ENCODE results near the gene TMEM164.

TMEM164 gene

GRCh38 chrX:110003167-110004156 is 548 bp downstream of the TMEM164 start:
- CTCF ChIA-PET: interaction anchor here (0.6 kb wide), 1 partner anchor 1587 kb away, joined by 3 read pairs; no protein-coding TSS in a partner anchor
- POLR2A ChIA-PET (ENCODE audit: low non-redundant PET): interaction anchor here (0.7 kb wide), 1 partner anchor 316 kb away, joined by 3 read pairs; no protein-coding TSS in a partner anchor
- H3K27ac ChIP-seq: peak overlapping the region; percentile 86
- TF ChIP-seq, protein P1, sequence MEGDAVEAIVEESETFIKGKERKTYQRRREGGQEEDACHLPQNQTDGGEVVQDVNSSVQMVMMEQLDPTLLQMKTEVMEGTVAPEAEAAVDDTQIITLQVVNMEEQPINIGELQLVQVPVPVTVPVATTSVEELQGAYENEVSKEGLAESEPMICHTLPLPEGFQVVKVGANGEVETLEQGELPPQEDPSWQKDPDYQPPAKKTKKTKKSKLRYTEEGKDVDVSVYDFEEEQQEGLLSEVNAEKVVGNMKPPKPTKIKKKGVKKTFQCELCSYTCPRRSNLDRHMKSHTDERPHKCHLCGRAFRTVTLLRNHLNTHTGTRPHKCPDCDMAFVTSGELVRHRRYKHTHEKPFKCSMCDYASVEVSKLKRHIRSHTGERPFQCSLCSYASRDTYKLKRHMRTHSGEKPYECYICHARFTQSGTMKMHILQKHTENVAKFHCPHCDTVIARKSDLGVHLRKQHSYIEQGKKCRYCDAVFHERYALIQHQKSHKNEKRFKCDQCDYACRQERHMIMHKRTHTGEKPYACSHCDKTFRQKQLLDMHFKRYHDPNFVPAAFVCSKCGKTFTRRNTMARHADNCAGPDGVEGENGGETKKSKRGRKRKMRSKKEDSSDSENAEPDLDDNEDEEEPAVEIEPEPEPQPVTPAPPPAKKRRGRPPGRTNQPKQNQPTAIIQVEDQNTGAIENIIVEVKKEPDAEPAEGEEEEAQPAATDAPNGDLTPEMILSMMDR (conservative IDR thresholded peaks at IDR 0.05; ENCODE audit: low read depth): no peak
- peak; percentile 9 for DNase-seq (ENCODE audit: low spot score)

DNA sequence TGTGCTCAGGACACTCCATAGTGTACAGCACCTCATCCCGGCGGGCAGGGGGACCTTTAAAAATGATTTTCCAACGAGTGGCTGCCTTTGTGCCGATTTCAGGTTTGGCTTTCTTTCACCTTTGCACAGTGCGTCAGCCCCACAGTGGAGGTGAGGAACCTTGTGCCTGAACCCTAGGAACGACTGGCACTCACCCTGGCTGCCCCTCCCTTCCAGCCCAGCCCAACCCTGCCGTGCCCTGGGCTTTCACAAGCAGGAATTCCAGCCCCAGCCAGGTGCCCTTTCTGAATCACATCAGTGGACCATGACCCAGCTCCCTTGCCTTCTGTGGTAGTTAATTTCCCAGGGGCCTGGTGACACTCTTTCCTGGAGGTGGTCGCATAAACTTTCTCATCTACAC is 1.3 kb downstream of the TMEM164 start:
- peak; percentile 43 for DNase-seq (ENCODE audit: low spot score)
- ChIA-PET POLR2A (ENCODE audit: low non-redundant PET) (no interaction called here), CTCF (no interaction called here)
- TF ChIP-seq, protein P1 (conservative IDR thresholded peaks at IDR 0.05; ENCODE audit: low read depth): no peak
- peak overlapping the region; percentile 86 for H3K27ac ChIP-seq

GRCh38 chrX:110004731-110005369 is 1.9 kb downstream of the TMEM164 start:
- DNase-seq (ENCODE audit: low spot score): no peak
- peak overlapping the region; percentile 86 for H3K27ac ChIP-seq
- CTCF ChIA-PET: no interaction called here
- TF ChIP-seq, protein P1 (conservative IDR thresholded peaks at IDR 0.05; ENCODE audit: low read depth): no peak
- POLR2A ChIA-PET (ENCODE audit: low non-redundant PET): no interaction called here

DNA sequence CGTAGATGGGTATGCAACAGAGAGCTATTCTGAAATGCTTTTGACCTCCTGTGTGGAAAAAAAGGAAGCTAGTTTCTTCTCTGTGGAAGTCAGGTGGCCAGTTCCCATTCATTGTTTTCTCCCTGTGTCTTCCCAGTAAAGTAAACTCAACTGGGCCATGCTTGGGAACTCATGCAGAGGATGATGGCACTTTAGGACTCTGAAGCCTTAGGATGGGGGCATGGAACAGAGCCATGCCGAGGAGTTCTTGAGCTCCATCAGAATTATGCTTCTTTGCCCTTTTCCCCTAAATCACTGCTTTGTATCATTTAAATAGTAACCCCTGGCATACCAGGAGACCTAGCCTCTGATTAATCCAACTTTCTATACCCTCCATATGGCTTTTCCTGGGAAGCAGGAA is 3.2 kb downstream of the TMEM164 start:
- TF ChIP-seq, protein P1 (conservative IDR thresholded peaks at IDR 0.05; ENCODE audit: low read depth): no peak
- no peak for DNase-seq (ENCODE audit: low spot score)
- H3K27ac ChIP-seq: no peak overlapping the region
- ChIA-PET CTCF (interaction anchor here (0.6 kb wide), 1 partner anchor 39 kb away, joined by 3 read pairs; no protein-coding TSS in a partner anchor), POLR2A (ENCODE audit: low non-redundant PET) (interaction anchor here (0.7 kb wide), 1 partner anchor 136 kb away, joined by 3 read pairs; no protein-coding TSS in a partner anchor)

DNA sequence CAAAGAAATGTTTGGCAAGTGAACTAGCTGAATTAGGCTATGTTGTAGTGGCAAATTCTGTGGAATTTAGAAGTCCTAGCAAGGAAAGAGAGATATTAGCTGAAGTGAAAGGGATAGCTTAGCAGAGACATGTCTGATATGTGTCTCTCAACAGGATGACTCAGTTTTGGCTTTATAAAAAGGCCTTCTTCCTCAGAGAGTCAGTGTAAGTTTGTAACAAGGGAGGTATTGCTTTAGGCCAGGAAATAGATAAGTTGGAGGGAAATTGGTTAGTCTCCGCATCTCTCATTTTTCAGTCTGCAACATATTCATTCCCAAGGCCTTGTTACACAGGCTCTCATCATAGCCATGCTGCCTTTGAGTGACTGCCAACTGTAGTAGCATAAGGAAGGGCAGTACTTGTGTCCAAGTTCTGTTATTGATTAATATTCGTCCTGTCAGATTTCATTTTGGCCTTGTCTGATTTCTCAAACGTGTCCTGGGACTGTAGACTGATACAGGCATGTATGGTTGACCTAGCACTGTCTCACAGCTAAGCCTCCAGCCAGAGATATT is 4.0 kb downstream of the TMEM164 start:
- TF ChIP-seq, protein P1 (conservative IDR thresholded peaks at IDR 0.05; ENCODE audit: low read depth): no peak
- CTCF ChIA-PET: interaction anchor here (0.6 kb wide), 1 partner anchor 39 kb away, joined by 3 read pairs; no protein-coding TSS in a partner anchor
- H3K27ac ChIP-seq: no peak overlapping the region
- DNase-seq (ENCODE audit: low spot score): no peak
- POLR2A ChIA-PET (ENCODE audit: low non-redundant PET): no interaction called here

GRCh38 chrX:110008011-110008635 is 5.2 kb downstream of the TMEM164 start:
- ChIA-PET CTCF (interaction anchor here (0.6 kb wide), 1 partner anchor 10 kb away, joined by 6 read pairs; no protein-coding TSS in a partner anchor), POLR2A (ENCODE audit: low non-redundant PET) (no interaction called here)
- no peak for DNase-seq (ENCODE audit: low spot score)
- TF ChIP-seq, protein P1 (conservative IDR thresholded peaks at IDR 0.05; ENCODE audit: low read depth): no peak
- H3K27ac ChIP-seq: no peak overlapping the region

Data from RWPE1 (cell line).